Astrocyte (in vitro differentiated cells and primary cell): ENCODE measurements around the gene DCLK1. TPM values are rescaled to one million over a fixed set of nuclear protein-coding genes. Genes with fewer than 3 reads are reported as not detected.
A peak's percentile ranks its signal among the peaks of the same experiment; 100 is the strongest.

Experiments used
- DNase-seq: peaks from one replicate; pipeline ENCODE4 v3.0.0-alpha.2; 2010; ENCODE audit warnings: low read depth
- FAIRE-seq: peaks from 2 replicates; lab custom pipeline; 2011; peaks lifted over from hg19 to GRCh38; lab: Jason Lieb, UNC
- H2AFZ ChIP-seq: 2 replicates; pipeline ENCODE4 v1.6.0; 2012; ENCODE audit warnings: low read depth, low read length, inconsistent platforms
- H3K27ac ChIP-seq: 2 replicates; pipeline ENCODE4 v1.5.1; 2011; ENCODE audit warnings: low read depth, low read length, inconsistent platforms
- H3K27me3 ChIP-seq: 2 replicates; pipeline ENCODE4 v1.6.0; 2011; ENCODE audit warnings: low read length, inconsistent platforms; ENCODE audit not compliant: insufficient read depth
- H3K36me3 ChIP-seq: 2 replicates; pipeline ENCODE4 v1.5.1; 2011; ENCODE audit warnings: low read length, inconsistent platforms; ENCODE audit not compliant: insufficient read depth
- H3K4me1 ChIP-seq: 2 replicates; pipeline ENCODE4 v1.5.1; 2011; ENCODE audit warnings: low read length, inconsistent platforms; ENCODE audit not compliant: insufficient read depth
- H3K4me2 ChIP-seq: 2 replicates; pipeline ENCODE4 v1.6.0; 2012; ENCODE audit warnings: low read length, inconsistent platforms
- H3K4me3 ChIP-seq: 2 replicates; pipeline ENCODE4 v1.5.1; 2011; ENCODE audit warnings: low read depth, mild to moderate bottlenecking, low read length, inconsistent platforms; ENCODE audit not compliant: insufficient read depth
- H3K79me2 ChIP-seq: 2 replicates; pipeline ENCODE4 v1.6.0; 2012; ENCODE audit warnings: mild to moderate bottlenecking, low read length, inconsistent platforms; ENCODE audit not compliant: insufficient read depth
- H3K9ac ChIP-seq: 2 replicates; pipeline ENCODE4 v1.6.0; 2012; ENCODE audit warnings: mild to moderate bottlenecking, low read length, inconsistent platforms
- H3K9me3 ChIP-seq: 2 replicates; pipeline ENCODE4 v1.5.1; 2012; ENCODE audit warnings: low read depth, mild to moderate bottlenecking, low read length, inconsistent platforms; ENCODE audit not compliant: insufficient read depth
- H4K20me1 ChIP-seq: 2 replicates; pipeline ENCODE4 v1.6.0; 2012; ENCODE audit warnings: low read length, inconsistent platforms; ENCODE audit not compliant: insufficient read depth
- H3K27ac Mint-ChIP-seq: one replicate; pipeline ENCODE4 v1.8.0; 2021; ENCODE audit warnings: mild to moderate bottlenecking, mixed read lengths; ENCODE audit not compliant: unreplicated experiment
- H3K27me3 Mint-ChIP-seq: one replicate; pipeline ENCODE4 v1.8.0; 2021; ENCODE audit warnings: low read depth, mixed read lengths; ENCODE audit not compliant: unreplicated experiment
- H3K36me3 Mint-ChIP-seq: one replicate; pipeline ENCODE4 v1.8.0; 2021; ENCODE audit warnings: low read depth, mixed read lengths; ENCODE audit not compliant: unreplicated experiment
- H3K4me1 Mint-ChIP-seq: one replicate; pipeline ENCODE4 v1.8.0; 2021; ENCODE audit warnings: low read depth, mixed read lengths; ENCODE audit not compliant: unreplicated experiment
- H3K4me3 Mint-ChIP-seq: one replicate; pipeline ENCODE4 v1.8.0; 2021; ENCODE audit warnings: mild to moderate bottlenecking, moderate library complexity, mixed read lengths; ENCODE audit not compliant: unreplicated experiment
- H3K9me3 Mint-ChIP-seq: one replicate; pipeline ENCODE4 v1.8.0; 2021; ENCODE audit warnings: mild to moderate bottlenecking, mixed read lengths; ENCODE audit not compliant: unreplicated experiment
- CTCF ChIP-seq: IDR thresholded peaks from 2 replicates; pipeline ENCODE4 v1.5.1; 2011; ENCODE audit warnings: low read depth, mild to moderate bottlenecking, inconsistent platforms, low read length, moderate library complexity; ENCODE audit not compliant: insufficient read depth
- EZH2 ChIP-seq: IDR thresholded peaks from 2 replicates; pipeline ENCODE4 v1.6.1; 2012; ENCODE audit warnings: mild to moderate bottlenecking, low read length, inconsistent platforms; ENCODE audit not compliant: insufficient read depth
- total RNA-seq: library from RNA; stranded (reverse); gene quantifications from 2 replicates; pipeline ENCODE4 v1.2.1, GENCODE V29; 2021

The DCLK1 gene
- total RNA-seq, 1 donor from 2014 or later: 4.9 TPM

DNA sequence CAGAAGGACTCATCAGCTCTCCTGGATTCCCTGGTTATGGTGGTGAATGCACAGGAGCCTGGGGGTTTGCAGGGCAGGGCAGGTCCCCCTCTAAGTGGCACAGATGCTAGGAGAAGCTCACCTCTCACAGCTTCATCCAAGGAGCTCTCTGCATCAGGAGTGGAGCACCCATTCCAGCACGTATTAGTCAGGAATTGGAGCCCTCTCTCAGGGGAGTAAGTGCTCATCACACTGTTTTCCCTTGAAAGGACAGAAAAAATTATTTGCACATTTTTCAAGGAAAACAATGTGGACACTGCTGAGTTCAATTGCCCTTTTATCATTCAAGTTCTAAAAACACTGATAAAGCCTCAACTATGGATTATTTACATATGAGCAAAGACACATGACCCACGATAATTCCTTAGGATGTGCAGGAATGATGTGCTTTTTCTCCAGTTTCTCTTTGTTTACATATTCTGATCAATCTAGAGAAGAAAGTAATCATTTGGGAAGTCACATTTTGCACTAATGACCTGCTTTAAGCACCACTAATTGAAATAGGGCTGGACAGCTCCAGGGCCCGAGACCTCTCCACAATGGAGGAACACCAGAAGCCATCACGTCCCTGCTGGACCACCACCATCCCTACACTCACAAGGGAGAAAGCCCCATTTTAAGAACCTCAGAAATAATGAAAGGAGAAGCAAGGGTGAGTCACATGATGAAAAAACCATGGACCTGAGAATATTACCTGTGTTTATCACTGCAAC lies 42.6 kb upstream of the DCLK1 start:
- Histone ChIP-seq H3K27ac (no peak overlapping the region), H3K9me3 (no peaks in the 10 kb centered on the region), H3K4me1 (no peaks in the 10 kb centered on the region), H3K4me2 (no peak overlapping the region), H2AFZ (no peak overlapping the region), H3K36me3 (no peaks in the 10 kb centered on the region), H4K20me1 (no peaks in the 10 kb centered on the region), H3K27me3 (no peaks in the 10 kb centered on the region), H3K9ac (no peak overlapping the region), H3K4me3 (no peak overlapping the region), H3K79me2 (no peaks in the 10 kb centered on the region)
- no peak for FAIRE-seq
- TF ChIP-seq EZH2: no peak
- TF ChIP-seq CTCF: no peak
- H3K4me3 Mint-ChIP-seq: no peak overlapping the region
- H3K36me3 Mint-ChIP-seq: no peaks in the 10 kb centered on the region
- no peaks in the 10 kb centered on the region for H3K4me1 Mint-ChIP-seq
- H3K9me3 Mint-ChIP-seq: no peaks in the 10 kb centered on the region
- no peaks in the 10 kb centered on the region for H3K27me3 Mint-ChIP-seq
- no peak overlapping the region for H3K27ac Mint-ChIP-seq
- no peak for DNase-seq

GRCh38 chr13:36166046-36166445 lies 34.9 kb upstream of the DCLK1 start:
- Histone ChIP-seq H4K20me1 (no peaks in the 10 kb centered on the region), H3K4me1 (peaks cover 18% of the 10 kb centered on the region), H3K4me2 (no peak overlapping the region), H3K36me3 (no peaks in the 10 kb centered on the region), H3K27ac (no peak overlapping the region), H3K27me3 (peaks cover 10% of the 10 kb centered on the region), H3K9me3 (no peaks in the 10 kb centered on the region), H3K9ac (no peak overlapping the region), H3K79me2 (no peaks in the 10 kb centered on the region), H2AFZ (no peak overlapping the region), H3K4me3 (no peak overlapping the region)
- Mint-ChIP-seq H3K4me1 (peaks cover 6% of the 10 kb centered on the region), H3K27ac (no peak overlapping the region), H3K36me3 (no peaks in the 10 kb centered on the region), H3K27me3 (peaks cover 5% of the 10 kb centered on the region), H3K9me3 (no peaks in the 10 kb centered on the region), H3K4me3 (no peak overlapping the region)
- DNase-seq: no peak
- TF ChIP-seq CTCF: no peak
- TF ChIP-seq EZH2: no peak
- FAIRE-seq: no peak

- H3K4me2 ChIP-seq: peak overlapping the region; percentile 67
- peaks cover 6% of the 10 kb centered on the region for H3K4me1 Mint-ChIP-seq
- H3K9ac ChIP-seq: peak overlapping the region; percentile 44
- H3K27ac ChIP-seq: peak overlapping the region; percentile 72
- no peaks in the 10 kb centered on the region for H3K36me3 Mint-ChIP-seq
- no peaks in the 10 kb centered on the region for H3K36me3 ChIP-seq
- no peaks in the 10 kb centered on the region for H3K9me3 Mint-ChIP-seq
- no peak for FAIRE-seq
- no peak overlapping the region for H3K4me3 Mint-ChIP-seq
- peaks cover 15% of the 10 kb centered on the region for H3K27me3 ChIP-seq
- TF ChIP-seq EZH2 (no peak), CTCF (no peak)
- H3K9me3 ChIP-seq: no peaks in the 10 kb centered on the region
- H3K4me1 ChIP-seq: peaks cover 24% of the 10 kb centered on the region
- peak; percentile 96 for DNase-seq
- H3K27me3 Mint-ChIP-seq: peaks cover 5% of the 10 kb centered on the region
- no peaks in the 10 kb centered on the region for H4K20me1 ChIP-seq
- peak overlapping the region; percentile 83 for H3K27ac Mint-ChIP-seq
- no peak overlapping the region for H2AFZ ChIP-seq
- H3K79me2 ChIP-seq: no peaks in the 10 kb centered on the region
- H3K4me3 ChIP-seq: no peak overlapping the region
Observed at GRCh38 chr13:36163809-36164308, 32.7 kb upstream of the DCLK1 start.
